Muscle of back (tissue), 13 donors: ENCODE results near the gene VPS54. TPM values are rescaled to one million over a fixed set of nuclear protein-coding genes. Genes with fewer than 3 reads are reported as not detected.
A peak's percentile ranks its signal among the peaks of the same experiment; 100 is the strongest.

Experiments
- DNase-seq, 3 donors: peaks; one replicate each; pipeline versions ENCODE4 v3.0.0 to v3.0.0-alpha.2; 2013
- long read RNA-seq, 9 donors: transcript quantifications; one replicate each; lab custom pipeline, GENCODE V29; 2026
- polyA plus RNA-seq, 10 donors: library from polyadenylated mRNA; unstranded; fragments of 120-200 nt; gene quantifications; one replicate each; pipeline ENCODE4 v1.2.1, GENCODE V29; 2013; ENCODE audit not compliant: insufficient read length in 10 of 10

Gene VPS54
- 10 to 100 TPM; 19.8 to 30.6 (median 27.9) TPM for polyA plus RNA-seq
- long read RNA-seq, donor 1, full-length matches to known transcripts, result 2 of 2 reads
- long read RNA-seq, donor 1, partial matches to known transcripts, result 0 of 2 reads
- long read RNA-seq, donor 1, other reads (novel, unspliced or antisense), result 0 of 2 reads
- long read RNA-seq, donor 2, full-length matches to known transcripts, result 1 of 6 reads
- long read RNA-seq, donor 2, partial matches to known transcripts, result 5 of 6 reads
- long read RNA-seq, donor 2, other reads (novel, unspliced or antisense), result 0 of 6 reads
- long read RNA-seq, donor 3, result 0 reads
- long read RNA-seq, donor 4, partial matches to known transcripts, result 0 of 1 reads
- long read RNA-seq, donor 4, other reads (novel, unspliced or antisense), result 0 of 1 reads
- long read RNA-seq, donor 5, full-length matches to known transcripts, result 1 of 6 reads
- long read RNA-seq, donor 5, partial matches to known transcripts, result 5 of 6 reads
- long read RNA-seq, donor 5, other reads (novel, unspliced or antisense), result 0 of 6 reads
- long read RNA-seq, donor 6, partial matches to known transcripts, result 0 of 1 reads
- long read RNA-seq, donor 6, other reads (novel, unspliced or antisense), result 0 of 1 reads
- long read RNA-seq, donor 7, partial matches to known transcripts, result 7 of 8 reads
- long read RNA-seq, donor 7, other reads (novel, unspliced or antisense), result 0 of 8 reads
- long read RNA-seq, donor 8, partial matches to known transcripts, result 0 of 1 reads
- long read RNA-seq, donor 8, other reads (novel, unspliced or antisense), result 0 of 1 reads
- long read RNA-seq, donor 9, result 0 reads

GRCh38 chr2:64019083-64019974, at the start of gene VPS54:
Gene VPS54 (minus strand): TSS chr2:64019428. CDS start chr2:63983999, 35,429 bp downstream.
- peak; percentile 66 to 90 (median 76) for DNase-seq

- no peak for DNase-seq
Observed at GRCh38 chr2:64067326-64067725, 48.1 kb upstream of the VPS54 start.

GRCh38 chr2:64065516-64065915, 46.3 kb upstream of the VPS54 start:
- DNase-seq, result no peak

- peak in 1 of 3 donors; percentile 23 for DNase-seq
Observed at GRCh38 chr2:64063924-64064331, 44.7 kb upstream of the VPS54 start.

- no peak for DNase-seq
Observed at GRCh38 chr2:64063454-64063853, 44.2 kb upstream of the VPS54 start.

- no peak for DNase-seq
Observed at GRCh38 chr2:64062840-64063239, 43.6 kb upstream of the VPS54 start.

- no peak for DNase-seq
Observed at GRCh38 chr2:64059270-64059669, 40.0 kb upstream of the VPS54 start.

GRCh38 chr2:64056021-64056420, 36.8 kb upstream of the VPS54 start:
- DNase-seq, result no peak

- DNase-seq, result no peak
Observed at GRCh38 chr2:64054161-64054915, 35.1 kb upstream of the VPS54 start.

GRCh38 chr2:64052463-64053241, 33.4 kb upstream of the VPS54 start:
- DNase-seq, result peak in 1 of 3 donors; percentile 23

- peak; percentile 60 to 85 (median 75) for DNase-seq
Observed at GRCh38 chr2:64049633-64050220, 30.5 kb upstream of the VPS54 start.

GRCh38 chr2:64045938-64046337, 26.7 kb upstream of the VPS54 start:
- no peak for DNase-seq

GRCh38 chr2:64040161-64040560, 20.9 kb upstream of the VPS54 start:
- DNase-seq, result no peak

GRCh38 chr2:64036034-64036705, 16.9 kb upstream of the VPS54 start:
- DNase-seq, result peak in 1 of 3 donors; percentile 35

GRCh38 chr2:64035072-64035942, 16.1 kb upstream of the VPS54 start:
- no peak for DNase-seq

- DNase-seq, result no peak
Observed at GRCh38 chr2:64029116-64029665, 10.0 kb upstream of the VPS54 start.

GRCh38 chr2:64025741-64026140, 6.5 kb upstream of the VPS54 start:
- no peak for DNase-seq
